H9 (cell line): ENCODE measurements around the gene ELAVL1. TPM values are rescaled to one million over a fixed set of nuclear protein-coding genes. Genes with fewer than 3 reads are reported as not detected.

Experiments used
- DNase-seq: peaks from one replicate; pipeline ENCODE4 v3.0.0-alpha.2; 2017
- H2AFZ ChIP-seq: one replicate; pipeline ENCODE4 v1.6.1; 2013; ENCODE audit warnings: mild to moderate bottlenecking, low read length, control low read depth, moderate library complexity
- H2AK5ac ChIP-seq: 2 replicates; pipeline ENCODE4 v1.6.1; 2013; ENCODE audit warnings: low read length, control low read depth, mixed read lengths; ENCODE audit not compliant: insufficient read length
- H2BK120ac ChIP-seq: one replicate; pipeline ENCODE4 v1.6.1; 2013; ENCODE audit warnings: low read depth, mild to moderate bottlenecking, low read length, control low read depth, inconsistent platforms; ENCODE audit not compliant: poor library complexity, severe bottlenecking
- H2BK12ac ChIP-seq: 2 replicates; pipeline ENCODE4 v1.6.1; 2013; ENCODE audit warnings: low read length, control low read depth, mixed read lengths, low read depth; ENCODE audit not compliant: insufficient read length
- H2BK15ac ChIP-seq: 2 replicates; pipeline ENCODE4 v1.6.1; 2013; ENCODE audit warnings: low read depth, low read length, control low read depth
- H2BK20ac ChIP-seq: one replicate; pipeline ENCODE4 v1.6.1; 2013; ENCODE audit warnings: low read depth, mild to moderate bottlenecking, low read length, control low read depth, inconsistent platforms; ENCODE audit not compliant: poor library complexity, severe bottlenecking
- H2BK5ac ChIP-seq: 2 replicates; pipeline ENCODE4 v1.6.1; 2013; ENCODE audit warnings: low read length, control low read depth, mixed read lengths; ENCODE audit not compliant: insufficient read length
- H3K14ac ChIP-seq: 2 replicates; pipeline ENCODE4 v1.6.1; 2013; ENCODE audit warnings: low read length, control low read depth; ENCODE audit not compliant: insufficient read depth
- H3K18ac ChIP-seq: 2 replicates; pipeline ENCODE4 v1.6.1; 2013; ENCODE audit warnings: low read depth, mild to moderate bottlenecking, mixed read lengths, low read length, control low read depth; ENCODE audit not compliant: insufficient read length
- H3K23ac ChIP-seq: 2 replicates; pipeline ENCODE4 v1.6.1; 2013; ENCODE audit warnings: low read length, control low read depth, mixed read lengths, low read depth; ENCODE audit not compliant: insufficient read length
- H3K23me2 ChIP-seq: 2 replicates; pipeline ENCODE4 v1.6.1; 2013; ENCODE audit warnings: low read depth, mild to moderate bottlenecking, mixed read lengths, low read length, control low read depth; ENCODE audit not compliant: insufficient read length, poor library complexity, severe bottlenecking
- H3K27ac ChIP-seq: 2 replicates; pipeline ENCODE4 v1.5.1; 2013; ENCODE audit warnings: low read length, control low read depth, mixed read lengths, low read depth; ENCODE audit not compliant: insufficient read length
- H3K27me3 ChIP-seq: 2 replicates; pipeline ENCODE4 v1.6.1; 2013; ENCODE audit warnings: low read length, control low read depth, inconsistent platforms; ENCODE audit not compliant: insufficient read depth
- H3K4ac ChIP-seq: 2 replicates; pipeline ENCODE4 v1.6.1; 2013; ENCODE audit warnings: low read depth, mild to moderate bottlenecking, control low read depth, inconsistent platforms, low read length, moderate library complexity
- H3K4me1 ChIP-seq: 2 replicates; pipeline ENCODE4 v1.6.1; 2013; ENCODE audit warnings: low read length, control low read depth, inconsistent platforms; ENCODE audit not compliant: insufficient read depth
- H3K4me2 ChIP-seq: 2 replicates; pipeline ENCODE4 v1.6.1; 2013; ENCODE audit warnings: low read length, control low read depth, mixed read lengths; ENCODE audit not compliant: insufficient read length, insufficient read depth
- H3K56ac ChIP-seq: 2 replicates; pipeline ENCODE4 v1.6.1; 2013; ENCODE audit warnings: low read depth, mild to moderate bottlenecking, mixed read lengths, low read length, control low read depth; ENCODE audit not compliant: insufficient read length
- H3K79me1 ChIP-seq: 2 replicates; pipeline ENCODE4 v1.6.1; 2013; ENCODE audit warnings: low read depth, mild to moderate bottlenecking, moderate library complexity, low read length, control low read depth, inconsistent platforms; ENCODE audit not compliant: insufficient read depth, poor library complexity, severe bottlenecking
- H3K79me2 ChIP-seq: 2 replicates; pipeline ENCODE4 v1.6.1; 2013; ENCODE audit warnings: low read length, control low read depth, inconsistent platforms; ENCODE audit not compliant: insufficient read depth
- H3K9ac ChIP-seq: 2 replicates; pipeline ENCODE4 v1.6.1; 2013; ENCODE audit warnings: low read length, control low read depth, mixed read lengths; ENCODE audit not compliant: insufficient read length; ENCODE audit errors: extremely low read depth
- H3K9me3 ChIP-seq: one replicate; pipeline ENCODE4 v1.6.1; 2013; ENCODE audit warnings: low read depth, low read length, inconsistent platforms; ENCODE audit not compliant: control insufficient read depth
- H3T11ph ChIP-seq: one replicate; pipeline ENCODE4 v1.6.1; 2013; ENCODE audit warnings: mild to moderate bottlenecking, low read length, control low read depth, inconsistent platforms
- H4K20me1 ChIP-seq: one replicate; pipeline ENCODE4 v1.6.1; 2013; ENCODE audit not compliant: control insufficient read depth, insufficient read length, insufficient read depth
- H4K5ac ChIP-seq: 2 replicates; pipeline ENCODE4 v1.6.1; 2013; ENCODE audit warnings: low read depth, mild to moderate bottlenecking, mixed read lengths, low read length, control low read depth; ENCODE audit not compliant: insufficient read length
- H4K8ac ChIP-seq: replicated peaks from 2 replicates; pipeline ENCODE4 v1.6.1; 2013; ENCODE audit warnings: low read length, control low read depth, mixed read lengths, low read depth; ENCODE audit not compliant: insufficient read length
- H4K91ac ChIP-seq: 2 replicates; pipeline ENCODE4 v1.6.1; 2013; ENCODE audit warnings: low read depth, mild to moderate bottlenecking, moderate library complexity, mixed read lengths, low read length, control low read depth; ENCODE audit not compliant: insufficient read length
- H3K27ac Mint-ChIP-seq, 3 experiments: 2 replicates in 2 of 3; 3 replicates in 1 of 3; pipeline ENCODE4 v1.8.0; 2020 to 2021; ENCODE audit warnings: mixed read lengths in 3 of 3, mild to moderate bottlenecking in 1 of 3, moderate library complexity in 1 of 3
- H3K27me3 Mint-ChIP-seq: 2 replicates; pipeline ENCODE4 v1.8.0; 2021; ENCODE audit warnings: low read depth, mild to moderate bottlenecking, moderate library complexity, mixed read lengths
- H3K36me3 Mint-ChIP-seq, 3 experiments: 2 replicates in 2 of 3; 3 replicates in 1 of 3; pipeline ENCODE4 v1.8.0; 2020 to 2021; ENCODE audit warnings: low read depth in 3 of 3, mixed read lengths in 3 of 3; ENCODE audit not compliant: insufficient read depth in 1 of 3
- H3K4me1 Mint-ChIP-seq, 2 experiments: 2 replicates each; pipeline ENCODE4 v1.8.0; 2020; ENCODE audit warnings: mixed read lengths in 2 of 2
- H3K4me3 Mint-ChIP-seq, 2 experiments: 2 replicates in 1 of 2; 3 replicates in 1 of 2; pipeline ENCODE4 v1.8.0; 2020 to 2021; ENCODE audit warnings: mild to moderate bottlenecking in 2 of 2, mixed read lengths in 2 of 2, moderate library complexity in 1 of 2
- H3K9me3 Mint-ChIP-seq, 2 experiments: 2 replicates in 1 of 2; 3 replicates in 1 of 2; pipeline ENCODE4 v1.8.0; 2020; ENCODE audit warnings: mild to moderate bottlenecking in 2 of 2, mixed read lengths in 2 of 2, moderate library complexity in 1 of 2
- CTCF ChIP-seq: fragments of 200-600 bp; sonication (generic); conservative IDR thresholded peaks from 3 replicates; pipeline ENCODE4 v1.8.0; 2021; ENCODE audit warnings: antibody characterized with exemption, mild to moderate bottlenecking
- WGBS: extraction: QIAGEN DNeasy Blood & Tissue Kit; methylation state at CpG from one replicate; pipeline ENCODE4 v1.1.7; 2013; ENCODE audit warnings: missing lambda C conversion rate, low lambda C conversion rate, mixed read lengths; ENCODE audit not compliant: insufficient read length; ENCODE audit errors: extremely low coverage; 5-methylcytosine and 5-hydroxymethylcytosine counted together
- total RNA-seq: library from RNA; stranded (reverse); gene quantifications from 2 replicates; pipeline ENCODE4 v1.2.1, GENCODE V29; 2021

The ELAVL1 gene
- total RNA-seq, 1 experiment from 2014 or later: 149 TPM

- peaks cover 0 to 2% (median 0%) of the 10 kb centered on the region in 3 experiments; a peak in 1 of 7 replicates for H3K36me3 Mint-ChIP-seq
- H3K14ac ChIP-seq: no peak overlapping the region
- WGBS: no CpG with 5 or more reads among the region's 5 CpGs
Observed at GRCh38 chr19:8023371-8023770, 17.9 kb upstream of the ELAVL1 start.

More at GRCh38 chr19:8023371-8023770, 17.9 kb upstream of the ELAVL1 start:
- Histone ChIP-seq H2AK5ac (no peak overlapping the region), H3K79me1 (no peaks in the 10 kb centered on the region), H2BK5ac (no peak overlapping the region), H3K9ac (no peak overlapping the region), H3K9me3 (no peaks in the 10 kb centered on the region), H3K27ac (no peak overlapping the region), H3K18ac (no peak overlapping the region), H2BK12ac (no peak overlapping the region), H3K4me2 (no peak overlapping the region), H2BK120ac (no peak overlapping the region), H4K5ac (no peak overlapping the region), H3T11ph (no peak overlapping the region), H2BK15ac (no peak overlapping the region), H3K23me2 (no peaks in the 10 kb centered on the region), H3K4me1 (no peaks in the 10 kb centered on the region), H2AFZ (no peak overlapping the region), H2BK20ac (no peak overlapping the region), H3K4ac (no peak overlapping the region), H3K79me2 (no peaks in the 10 kb centered on the region), H4K8ac (no peak overlapping the region), H4K91ac (no peak overlapping the region), H4K20me1 (no peaks in the 10 kb centered on the region), H3K27me3 (no peaks in the 10 kb centered on the region), H3K56ac (no peak overlapping the region), H3K23ac (no peak overlapping the region)
- H3K27ac Mint-ChIP-seq: no peak overlapping the region
- 0 out of 4 replicates have a peak, but pooled peaks cover 0 to 3% of the 10 kb centered on the region in 2 experiments for H3K4me1 Mint-ChIP-seq
- DNase-seq: no peak
- TF ChIP-seq CTCF: no peak
- no peaks in the 10 kb centered on the region for H3K27me3 Mint-ChIP-seq
- no peak overlapping the region for H3K4me3 Mint-ChIP-seq
- no peaks in the 10 kb centered on the region; a peak in 1 of 5 replicates for H3K9me3 Mint-ChIP-seq
